Immature natural killer cell (primary cell): ENCODE data around the gene CASKIN1. TPM values are rescaled to one million over a fixed set of nuclear protein-coding genes. Genes with fewer than 3 reads are reported as not detected.

Experiments
- DNase-seq, 3 donors: peaks; one replicate each; pipeline ENCODE4 v3.0.0; 2022; ENCODE audit warnings: mixed read lengths in 1 of 3
- H3K27ac Mint-ChIP-seq, 6 donors: one replicate each; pipeline ENCODE4 v1.8.0; 2020; ENCODE audit warnings: mixed read lengths in 6 of 6, mild to moderate bottlenecking in 5 of 6, inconsistent platforms in 4 of 6, moderate library complexity in 3 of 6
- H3K27me3 Mint-ChIP-seq, 3 donors: one replicate each; pipeline ENCODE4 v1.8.0; 2020 to 2021; ENCODE audit warnings: low read depth in 3 of 3, mild to moderate bottlenecking in 3 of 3, mixed read lengths in 3 of 3, moderate library complexity in 3 of 3, inconsistent platforms in 1 of 3
- H3K36me3 Mint-ChIP-seq, 3 donors: one replicate each; pipeline ENCODE4 v1.8.0; 2020; ENCODE audit warnings: mixed read lengths in 3 of 3, inconsistent platforms in 2 of 3, mild to moderate bottlenecking in 2 of 3
- H3K4me1 Mint-ChIP-seq, 2 donors: one replicate each; pipeline ENCODE4 v1.8.0; 2020; ENCODE audit warnings: inconsistent platforms in 2 of 2, mild to moderate bottlenecking in 2 of 2, mixed read lengths in 2 of 2, moderate library complexity in 1 of 2
- H3K4me3 Mint-ChIP-seq, 5 donors: one replicate each; pipeline ENCODE4 v1.8.0; 2020; ENCODE audit warnings: mild to moderate bottlenecking in 5 of 5, mixed read lengths in 5 of 5, inconsistent platforms in 3 of 5, moderate library complexity in 3 of 5
- H3K9me3 Mint-ChIP-seq, 6 donors: one replicate each; pipeline ENCODE4 v1.8.0; 2020; ENCODE audit warnings: mild to moderate bottlenecking in 6 of 6, mixed read lengths in 6 of 6, inconsistent platforms in 4 of 6, moderate library complexity in 3 of 6
- polyA plus RNA-seq, 3 donors: library from polyadenylated mRNA; unstranded; fragments of 300-500 nt; fragmentation: Illumina TruSeq; gene quantifications; one replicate each; pipeline ENCODE4 v1.2.3, GENCODE V29; 2021

Gene CASKIN1
- polyA plus RNA-seq, 3 donors from 2014 or later: not detected

DNA sequence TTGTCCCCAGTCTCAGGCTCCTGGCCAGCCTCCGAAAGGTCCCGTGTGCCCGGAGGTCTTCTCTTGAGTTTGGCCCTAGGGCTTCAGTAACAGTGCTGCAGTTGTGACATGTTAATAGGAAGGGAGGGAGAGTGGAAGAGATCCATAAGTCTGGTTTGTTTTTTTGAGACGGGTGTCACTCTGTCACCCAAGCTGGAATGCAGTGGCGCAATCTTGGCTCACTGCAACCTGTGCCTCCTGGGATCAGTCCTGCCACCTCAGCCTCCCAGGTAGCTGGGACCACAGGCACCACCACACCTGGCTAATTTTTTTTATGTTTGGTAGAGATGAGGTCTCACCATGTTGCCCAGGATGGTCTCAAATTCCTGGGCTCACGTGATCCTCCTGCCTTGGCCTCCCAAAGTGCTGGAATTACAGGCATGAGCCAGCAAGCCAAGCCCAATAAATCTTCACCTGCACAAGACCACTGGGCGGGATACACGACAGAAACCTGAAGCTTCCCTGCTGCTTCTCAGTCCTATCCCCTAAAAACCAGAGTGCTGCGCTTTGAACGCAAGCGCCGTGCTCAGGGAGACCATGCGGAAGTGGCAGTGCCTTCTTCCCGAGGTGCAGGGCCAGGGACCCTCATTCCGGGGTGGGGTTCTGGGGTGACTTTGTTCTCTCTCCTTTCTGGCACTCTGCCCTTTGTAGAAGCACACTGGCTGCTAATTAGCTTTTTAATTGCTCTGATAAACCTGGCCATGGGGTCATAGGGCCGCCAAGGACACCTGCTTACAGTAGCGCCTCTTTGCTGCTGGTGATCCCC, 29.9 kb downstream of the CASKIN1 start:
- H3K36me3 Mint-ChIP-seq: no peaks in the 10 kb centered on the region
- H3K9me3 Mint-ChIP-seq: no peaks in the 10 kb centered on the region
- peak overlapping the region in 2 of 6 donors; percentile 17 to 55 for H3K27ac Mint-ChIP-seq
- H3K27me3 Mint-ChIP-seq: peaks cover 0 to 1% (median 0%) of the 10 kb centered on the region in 3 donors
- DNase-seq: no peak
- H3K4me1 Mint-ChIP-seq: no peaks in the 10 kb centered on the region
- no peak overlapping the region for H3K4me3 Mint-ChIP-seq

DNA sequence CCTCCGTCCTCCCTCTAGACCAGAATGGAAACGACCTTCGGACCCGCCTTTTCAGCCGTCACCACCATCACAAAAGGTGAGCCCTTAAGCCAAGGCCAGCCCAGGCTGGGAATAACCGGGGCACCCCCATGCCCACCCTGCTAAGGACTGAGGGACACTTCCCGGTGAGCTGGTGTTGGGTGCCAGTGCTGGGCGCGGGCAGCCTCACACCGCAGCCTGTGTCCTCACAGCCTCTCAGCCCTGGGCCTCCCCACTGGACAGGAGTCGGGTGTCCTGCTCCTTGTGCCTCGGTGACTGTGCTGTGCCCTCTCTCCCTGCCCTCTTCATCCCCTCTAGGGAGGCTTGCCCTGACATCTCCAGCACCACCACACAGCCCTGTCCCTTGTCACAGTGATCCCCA, 30.5 kb downstream of the CASKIN1 start:
- Mint-ChIP-seq H3K36me3 (no peaks in the 10 kb centered on the region), H3K4me1 (no peaks in the 10 kb centered on the region), H3K4me3 (no peak overlapping the region), H3K27me3 (peaks cover 0 to 1% (median 0%) of the 10 kb centered on the region in 3 donors), H3K9me3 (no peaks in the 10 kb centered on the region), H3K27ac (peak overlapping the region in 2 of 6 donors; percentile 14 to 55)
- DNase-seq: no peak

DNA sequence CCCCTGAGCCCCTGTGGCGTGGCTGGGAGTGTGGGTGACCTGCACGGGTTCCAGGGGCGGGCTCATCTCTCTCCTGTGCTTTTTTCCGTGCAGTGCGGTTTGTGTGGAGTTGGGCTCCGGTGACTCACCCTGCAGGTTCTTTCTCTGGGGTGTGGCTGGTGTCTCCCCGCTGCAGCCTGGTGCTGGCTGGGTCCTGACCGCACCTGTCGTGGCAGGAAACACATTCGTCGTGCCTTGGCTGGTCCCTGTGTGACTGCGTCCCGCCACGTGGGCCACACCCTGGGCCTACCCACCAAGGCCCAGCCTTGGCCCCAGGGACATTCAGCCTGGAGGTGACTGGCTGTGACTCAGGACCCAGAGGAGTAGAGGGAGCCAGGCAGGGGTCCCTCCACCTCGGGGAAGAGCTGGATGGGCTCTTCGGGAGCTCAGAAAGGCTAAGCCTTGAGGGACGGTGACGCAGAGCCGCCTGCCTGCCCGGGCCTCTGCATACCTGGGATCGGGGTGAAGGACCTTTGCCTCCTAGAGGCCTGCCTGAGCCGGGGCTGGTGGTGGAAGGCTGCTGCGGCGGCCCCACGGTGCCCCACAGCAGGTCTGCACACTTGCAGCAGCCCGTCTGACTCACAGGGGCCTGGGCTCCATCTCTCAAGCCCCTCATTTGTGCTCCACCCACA, 33.1 kb downstream of the CASKIN1 start:
- peaks cover 0 to 1% (median 1%) of the 10 kb centered on the region in 3 donors for H3K27me3 Mint-ChIP-seq
- no peak overlapping the region for H3K4me3 Mint-ChIP-seq
- peak overlapping the region in 2 of 6 donors; percentile 17 to 29 for H3K27ac Mint-ChIP-seq
- no peak for DNase-seq
- peaks cover 4 to 6% of the 10 kb centered on the region in 2 donors for H3K4me1 Mint-ChIP-seq
- H3K9me3 Mint-ChIP-seq: no peaks in the 10 kb centered on the region
- H3K36me3 Mint-ChIP-seq: no peaks in the 10 kb centered on the region

DNA sequence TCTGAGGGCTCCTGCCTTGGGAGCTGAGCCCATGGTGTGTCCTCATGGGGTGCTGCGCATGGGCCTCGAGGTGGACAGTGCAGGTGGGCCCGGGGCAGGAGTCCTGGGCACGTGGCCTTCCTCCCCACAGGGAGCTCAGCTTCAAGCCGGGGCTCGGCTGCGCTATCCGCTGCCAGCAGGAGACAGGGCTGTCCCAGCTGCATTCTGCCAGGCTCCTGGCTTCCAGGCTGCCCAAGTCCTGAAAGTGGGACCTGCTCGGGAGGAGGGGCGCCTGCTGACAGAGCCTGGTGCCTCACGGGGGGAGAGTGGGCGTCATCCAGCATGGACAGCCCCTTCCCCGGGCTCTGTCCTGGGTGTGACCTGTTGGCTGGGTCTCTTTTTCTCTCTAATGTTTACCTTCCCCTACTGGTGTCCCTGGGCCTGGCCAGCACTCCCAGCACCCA, 33.7 kb downstream of the CASKIN1 start:
- no peak for DNase-seq
- H3K27ac Mint-ChIP-seq: no peak overlapping the region
- H3K9me3 Mint-ChIP-seq: no peaks in the 10 kb centered on the region
- H3K27me3 Mint-ChIP-seq: peaks cover 0 to 1% (median 1%) of the 10 kb centered on the region in 3 donors
- H3K36me3 Mint-ChIP-seq: no peaks in the 10 kb centered on the region
- H3K4me1 Mint-ChIP-seq: peaks cover 4 to 6% of the 10 kb centered on the region in 2 donors
- H3K4me3 Mint-ChIP-seq: no peak overlapping the region

DNA sequence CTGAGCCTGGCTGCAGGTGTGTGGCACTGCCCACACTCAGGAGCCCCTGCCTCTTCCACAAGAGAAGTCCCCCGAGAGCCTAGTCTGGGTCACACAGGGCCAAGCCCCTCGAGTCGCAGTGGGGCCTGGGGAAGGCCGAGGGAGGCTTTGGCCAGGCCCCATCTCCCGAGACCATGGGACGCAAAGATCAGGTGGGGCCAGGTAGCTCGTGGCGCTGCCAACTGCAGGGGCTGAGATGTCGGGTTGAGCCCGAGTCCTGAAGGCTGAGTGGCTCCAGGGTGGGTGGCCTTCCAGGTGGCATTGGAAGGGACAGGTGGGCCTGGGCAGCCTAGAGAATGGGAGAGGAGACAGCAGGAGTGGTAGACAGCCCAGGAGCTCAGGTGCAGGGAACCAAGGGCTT, 34.5 kb downstream of the CASKIN1 start:
- H3K4me3 Mint-ChIP-seq: no peak overlapping the region
- H3K27ac Mint-ChIP-seq: peak overlapping the region in 1 of 6 donors; percentile 64
- peaks cover 0 to 1% (median 1%) of the 10 kb centered on the region in 3 donors for H3K27me3 Mint-ChIP-seq

DNA sequence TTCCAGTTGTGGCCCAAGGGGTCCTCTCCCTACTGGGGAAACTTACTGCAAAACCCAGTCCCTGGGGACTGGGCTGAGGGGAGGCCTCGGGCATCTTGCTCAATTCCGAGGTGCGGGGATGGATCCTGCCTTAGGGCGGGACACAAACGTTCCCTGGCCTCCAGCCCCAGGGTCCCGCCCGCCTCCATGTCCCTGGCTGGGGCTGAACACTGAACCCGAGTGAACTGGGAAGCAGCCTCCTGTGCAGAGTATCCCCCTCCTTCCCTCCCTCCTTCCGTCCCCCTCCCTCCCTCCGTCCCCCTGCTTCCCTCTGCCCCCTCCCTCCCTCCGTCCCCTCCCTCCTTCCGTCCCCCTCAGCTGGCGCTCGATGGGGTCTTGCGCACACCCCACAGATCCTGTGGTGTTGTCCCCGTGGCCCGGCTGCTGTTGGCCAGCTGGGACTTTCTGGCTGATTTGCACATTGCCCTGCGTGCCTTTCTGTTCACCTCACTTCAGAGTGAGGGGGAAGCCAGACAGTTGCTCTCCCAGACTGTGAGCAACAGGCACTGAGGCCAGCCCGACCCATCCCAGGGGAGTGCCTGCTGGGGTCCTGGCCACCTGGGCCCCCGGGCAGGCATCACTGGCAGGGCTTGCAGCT, 35.4 kb downstream of the CASKIN1 start:
- no peak overlapping the region for H3K4me3 Mint-ChIP-seq
- no peak overlapping the region for H3K27ac Mint-ChIP-seq
- DNase-seq: no peak

More for the DNA sequence above, 34.5 kb downstream of the CASKIN1 start:
- no peak for DNase-seq
- no peaks in the 10 kb centered on the region for H3K9me3 Mint-ChIP-seq
- H3K36me3 Mint-ChIP-seq: no peaks in the 10 kb centered on the region
- peaks cover 10 to 13% of the 10 kb centered on the region in 2 donors for H3K4me1 Mint-ChIP-seq

DNA sequence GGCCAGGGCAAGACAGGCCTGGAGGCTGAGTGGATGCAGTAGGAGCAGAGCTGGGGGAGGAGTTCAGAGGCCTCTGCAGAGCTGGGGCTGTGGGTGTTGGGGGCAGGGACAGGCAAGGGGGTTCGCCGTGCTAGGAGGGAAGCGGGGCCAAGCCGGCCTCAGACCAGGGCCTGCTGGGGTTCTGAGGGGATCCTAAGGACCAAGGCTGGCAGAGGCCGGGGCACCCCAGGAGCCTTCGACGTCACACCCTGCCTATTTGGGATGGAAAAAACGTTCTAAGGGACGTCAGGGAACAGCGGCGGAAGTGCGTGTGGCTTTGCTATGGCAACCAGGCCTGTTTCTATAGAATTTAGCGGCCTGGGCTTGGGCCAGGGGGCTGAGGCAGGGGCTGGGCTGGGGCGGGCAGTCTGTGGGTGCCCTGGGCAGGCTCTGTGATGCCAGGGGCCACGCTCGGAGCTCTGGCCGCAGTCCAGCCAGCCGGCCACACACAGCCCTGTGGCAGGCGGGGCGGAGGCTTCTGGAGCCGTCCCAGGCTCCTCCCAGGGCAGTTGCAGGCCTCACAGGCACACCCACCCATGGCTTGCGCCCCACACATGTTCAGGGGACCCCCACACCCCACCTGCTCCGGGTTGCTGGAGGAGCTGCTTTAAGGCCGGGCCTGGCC, 37.1 kb downstream of the CASKIN1 start:
- Mint-ChIP-seq H3K4me1 (peaks cover 32 to 36% of the 10 kb centered on the region in 2 donors), H3K9me3 (no peaks in the 10 kb centered on the region), H3K27ac (no peak overlapping the region), H3K4me3 (no peak overlapping the region), H3K36me3 (no peaks in the 10 kb centered on the region), H3K27me3 (peaks cover 7 to 12% (median 9%) of the 10 kb centered on the region in 3 donors)
- DNase-seq: no peak

More for the DNA sequence above, 35.4 kb downstream of the CASKIN1 start:
- Mint-ChIP-seq H3K27me3 (peaks cover 0 to 4% (median 1%) of the 10 kb centered on the region in 3 donors), H3K36me3 (no peaks in the 10 kb centered on the region), H3K9me3 (no peaks in the 10 kb centered on the region), H3K4me1 (peaks cover 19 to 22% of the 10 kb centered on the region in 2 donors)

DNA sequence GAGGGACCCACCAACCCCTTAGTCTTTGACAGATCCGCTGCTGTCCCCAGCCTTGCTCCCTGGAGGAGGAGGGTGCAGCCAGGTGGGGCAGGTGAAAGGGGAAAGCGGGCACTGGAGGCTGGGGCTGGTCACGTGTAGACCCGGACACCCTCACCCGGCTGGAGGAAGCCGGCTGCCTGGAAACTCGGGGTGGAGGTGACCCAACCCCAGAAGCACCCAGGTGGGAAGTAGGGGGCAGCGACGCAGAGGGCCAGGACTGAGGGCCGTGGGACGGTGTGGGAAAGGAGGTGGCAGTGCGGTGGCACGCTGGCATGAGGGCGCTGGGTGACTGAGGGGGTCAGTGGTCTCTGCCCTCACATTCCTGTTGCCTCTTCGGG, 38.2 kb downstream of the CASKIN1 start:
- Mint-ChIP-seq H3K27ac (no peak overlapping the region), H3K9me3 (no peaks in the 10 kb centered on the region), H3K36me3 (no peaks in the 10 kb centered on the region), H3K27me3 (peaks cover 7 to 12% (median 9%) of the 10 kb centered on the region in 3 donors), H3K4me1 (peaks cover 43 to 46% of the 10 kb centered on the region in 2 donors), H3K4me3 (peak overlapping the region in 1 of 5 donors; percentile 95)
- no peak for DNase-seq

DNA sequence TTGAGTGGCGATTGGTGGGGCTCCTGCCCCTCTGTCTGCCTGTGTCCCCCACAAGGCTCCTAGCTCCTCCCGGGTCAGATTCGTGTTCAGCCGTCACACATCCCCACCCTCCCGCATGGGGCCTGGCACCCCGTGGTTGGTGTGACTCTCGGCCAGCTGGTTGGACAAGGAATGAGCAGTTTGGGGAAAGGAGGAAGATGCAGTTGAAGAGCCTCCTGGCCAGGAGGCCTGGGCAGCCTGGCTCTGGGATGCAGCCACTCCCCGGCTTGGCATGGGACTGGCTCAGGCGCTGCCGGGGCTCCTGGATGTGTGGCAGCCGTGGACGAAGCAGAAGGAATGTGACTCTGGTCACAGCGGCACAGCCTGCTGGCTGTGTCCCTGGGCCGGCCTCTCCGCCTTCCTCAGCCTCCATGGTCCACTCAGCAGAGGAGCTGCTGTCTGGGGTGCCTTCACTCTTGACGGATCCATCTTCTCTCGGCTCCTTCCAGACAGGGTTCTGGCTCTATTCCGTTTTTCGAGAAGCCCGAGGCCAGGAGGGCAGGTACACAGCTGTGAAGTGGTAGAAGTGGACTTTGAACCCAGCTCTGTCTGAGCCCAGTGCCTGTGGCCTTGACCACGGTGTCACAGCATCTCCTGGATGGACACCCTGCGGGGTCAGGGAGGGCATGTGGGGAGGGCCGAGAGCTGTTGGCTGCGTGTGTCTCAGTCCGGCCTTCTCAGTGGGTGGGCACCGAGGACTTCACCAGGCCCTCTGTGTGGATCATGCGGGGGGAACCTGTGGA, 38.7 kb downstream of the CASKIN1 start:
- no peaks in the 10 kb centered on the region for H3K9me3 Mint-ChIP-seq
- peaks cover 7 to 12% (median 9%) of the 10 kb centered on the region in 3 donors for H3K27me3 Mint-ChIP-seq
- no peaks in the 10 kb centered on the region for H3K36me3 Mint-ChIP-seq
- H3K27ac Mint-ChIP-seq: no peak overlapping the region
- no peak for DNase-seq
- H3K4me1 Mint-ChIP-seq: peaks cover 46 to 49% of the 10 kb centered on the region in 2 donors
- H3K4me3 Mint-ChIP-seq: peak overlapping the region in 4 of 5 donors; percentile 87 to 95 (median 90)

DNA sequence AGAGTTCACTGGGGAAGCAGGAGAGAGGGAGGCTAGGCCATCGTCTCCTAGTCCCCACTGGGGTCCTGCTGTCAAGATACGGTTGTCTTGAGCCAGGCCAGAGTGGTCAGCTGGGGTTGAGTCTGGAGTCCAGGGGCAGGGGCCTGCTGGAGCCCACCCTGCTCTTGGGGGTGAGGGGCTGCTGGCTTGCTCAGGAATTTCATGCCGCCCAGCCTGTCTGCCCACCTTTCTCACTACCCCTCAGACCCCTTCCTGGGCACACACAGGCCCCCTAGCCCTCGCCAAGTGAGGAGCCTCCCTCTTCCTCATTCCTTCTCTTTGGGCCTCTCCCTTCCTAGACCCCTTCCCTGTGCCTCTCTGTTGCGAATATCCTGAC, 39.6 kb downstream of the CASKIN1 start:
- no peak for DNase-seq
- Mint-ChIP-seq H3K27ac (peak overlapping the region in 4 of 6 donors; percentile 61 to 72 (median 66)), H3K4me3 (peak overlapping the region; percentile 87 to 97 (median 92)), H3K9me3 (no peaks in the 10 kb centered on the region), H3K36me3 (no peaks in the 10 kb centered on the region), H3K4me1 (peaks cover 46 to 49% of the 10 kb centered on the region in 2 donors), H3K27me3 (peaks cover 7 to 10% (median 9%) of the 10 kb centered on the region in 3 donors)

DNA sequence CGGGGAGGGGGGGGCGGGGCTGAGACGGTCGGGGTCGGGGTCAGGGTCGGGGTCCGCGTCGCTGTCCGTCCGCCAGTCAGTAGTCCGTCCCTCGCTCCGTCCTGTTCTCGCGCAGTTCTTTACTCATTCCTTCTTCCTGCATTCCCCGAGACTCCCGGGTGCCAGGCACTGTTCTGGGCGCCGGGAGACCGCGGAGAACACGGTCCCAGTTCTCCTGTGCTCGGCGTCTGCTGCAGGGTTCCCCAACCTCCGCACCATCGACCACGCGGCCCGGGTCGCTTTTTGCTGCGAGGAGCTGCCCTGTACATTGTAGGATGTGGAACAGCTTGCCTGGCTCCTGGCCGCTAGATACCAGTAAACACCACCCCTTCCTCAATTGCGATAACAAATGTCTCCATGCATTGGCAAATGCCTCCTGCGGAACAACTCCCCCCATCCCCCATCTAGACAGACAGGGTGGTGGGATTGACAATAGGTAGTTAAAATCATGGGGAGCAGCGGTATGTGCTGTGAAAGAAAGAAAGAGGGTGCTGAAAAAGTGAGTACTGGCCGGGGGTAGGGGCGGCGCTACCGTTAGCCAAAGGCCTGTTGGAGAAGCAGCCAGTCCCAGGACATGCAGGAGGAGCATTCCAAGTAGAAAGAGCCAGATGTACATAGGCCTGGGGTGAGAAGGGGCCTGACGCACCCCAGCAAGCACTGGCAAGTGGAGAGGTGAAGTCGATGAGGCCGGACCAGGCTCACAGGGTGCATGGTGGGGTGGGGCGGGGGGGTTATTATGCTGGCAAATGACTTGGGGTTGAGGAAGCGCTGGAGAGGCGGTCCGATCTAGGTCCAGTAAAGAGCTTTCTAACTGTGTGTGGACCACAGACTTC, 40.2 kb downstream of the CASKIN1 start:
- Mint-ChIP-seq H3K4me1 (peaks cover 46 to 49% of the 10 kb centered on the region in 2 donors), H3K9me3 (no peaks in the 10 kb centered on the region), H3K36me3 (no peaks in the 10 kb centered on the region), H3K27ac (peak overlapping the region; percentile 66 to 93 (median 88)), H3K4me3 (peak overlapping the region; percentile 87 to 97 (median 92)), H3K27me3 (peaks cover 7 to 12% (median 9%) of the 10 kb centered on the region in 3 donors)
- DNase-seq: no peak
